ENCODE measurements around the gene PTPRJ. TPM values are rescaled to one million over a fixed set of nuclear protein-coding genes. Genes with fewer than 3 reads are reported as not detected.

The PTPRJ gene
- total and polyA plus RNA-seq, 2 of the 13 experiments (the other 11 are each of a cell fraction or from before 2014, with no cell fraction given), result 1.0 to 1.2 TPM

DNA sequence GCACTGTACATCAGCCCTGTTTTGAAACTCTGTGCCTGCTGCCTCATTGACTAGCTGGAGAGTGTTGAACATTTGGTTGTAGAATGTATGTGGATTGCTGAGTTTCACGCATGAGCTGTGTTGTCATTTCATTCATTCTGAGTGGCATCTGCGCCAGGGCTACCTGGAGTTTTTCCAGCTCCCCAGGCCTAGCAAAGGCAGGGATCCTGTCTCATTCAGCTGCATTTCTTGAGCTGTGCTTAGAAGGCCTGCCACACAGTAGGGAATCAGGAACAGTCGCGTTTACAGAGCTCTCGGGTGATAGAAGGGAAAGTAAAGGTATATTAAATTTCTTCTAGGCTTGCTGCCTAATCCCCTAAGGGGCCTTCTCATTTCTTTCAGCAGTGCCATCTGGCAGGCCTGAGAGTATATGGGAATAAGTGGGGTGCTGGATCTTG, 44.3 kb downstream of the PTPRJ start:
- 86% methylated on average over 5 of the region's 5 CpGs for WGBS (ENCODE audit: low lambda C conversion rate)
- Histone ChIP-seq H3K27me3 (ENCODE audit: control insufficient read depth in 1 of 2, insufficient read depth in 2 of 2, low read length in 2 of 2) (no peaks in the 10 kb centered on the region), H3K4me2 (ENCODE audit: low read depth, low read length) (no peak overlapping the region), H3K9ac (ENCODE audit: insufficient read depth, low read depth, low read length) (no peak overlapping the region), H4K20me1 (ENCODE audit: insufficient read depth, low read length) (no peaks in the 10 kb centered on the region), H2AFZ (ENCODE audit: low read length) (no peak overlapping the region), H3K4me1 (ENCODE audit: insufficient read depth, low read length) (no peaks in the 10 kb centered on the region), H3K27ac (ENCODE audit: extremely low read length, insufficient read depth, low read length) (no peak overlapping the region), H3K4me3 (replicated peaks in 1 of 3; ENCODE audit: insufficient read depth in 1 of 3, low read depth in 2 of 3, low read length in 3 of 3) (no peak overlapping the region), H3K79me2 (ENCODE audit: insufficient read depth, low read length) (no peaks in the 10 kb centered on the region), H3K36me3 (replicated peaks in 1 of 2; ENCODE audit: control insufficient read depth in 1 of 2, insufficient read depth in 2 of 2, low read length in 2 of 2) (no peaks in the 10 kb centered on the region), H3K9me3 (ENCODE audit: low read length) (no peaks in the 10 kb centered on the region)
- BruUV-seq (replicated peaks), result no TSS peak
- FAIRE-seq, result no peak
- TF ChIP-seq CHD2 (IDR thresholded peaks at IDR 0.05; ENCODE audit: low read depth, low read length), result no peak
- TF ChIP-seq ZNF724P (CRISPR knock-in tag; IDR thresholded peaks at IDR 0.05; ENCODE audit: borderline replicate concordance), result no peak
- no peak for TF ChIP-seq ZNF7 (CRISPR knock-in tag; IDR thresholded peaks at IDR 0.05)
- TF ChIP-seq, protein P1, sequence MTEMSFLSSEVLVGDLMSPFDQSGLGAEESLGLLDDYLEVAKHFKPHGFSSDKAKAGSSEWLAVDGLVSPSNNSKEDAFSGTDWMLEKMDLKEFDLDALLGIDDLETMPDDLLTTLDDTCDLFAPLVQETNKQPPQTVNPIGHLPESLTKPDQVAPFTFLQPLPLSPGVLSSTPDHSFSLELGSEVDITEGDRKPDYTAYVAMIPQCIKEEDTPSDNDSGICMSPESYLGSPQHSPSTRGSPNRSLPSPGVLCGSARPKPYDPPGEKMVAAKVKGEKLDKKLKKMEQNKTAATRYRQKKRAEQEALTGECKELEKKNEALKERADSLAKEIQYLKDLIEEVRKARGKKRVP (CRISPR knock-in tag; IDR thresholded peaks at IDR 0.05), result no peak
- TF ChIP-seq MED13 (CRISPR knock-in tag; IDR thresholded peaks at IDR 0.05), result no peak
- TF ChIP-seq ZNF292 (CRISPR knock-in tag; IDR thresholded peaks at IDR 0.05; ENCODE audit: borderline replicate concordance, low read depth), result no peak
- TF ChIP-seq SALL1 (CRISPR knock-in tag; IDR thresholded peaks at IDR 0.05), result no peak
- no peak for TF ChIP-seq YEATS2 (CRISPR knock-in tag; IDR thresholded peaks at IDR 0.05; ENCODE audit: borderline replicate concordance)
- TF ChIP-seq ZNF3 (CRISPR knock-in tag; IDR thresholded peaks at IDR 0.05), result no peak
- no peak for TF ChIP-seq HHEX (CRISPR knock-in tag; IDR thresholded peaks at IDR 0.05)
- TF ChIP-seq, protein P2, sequence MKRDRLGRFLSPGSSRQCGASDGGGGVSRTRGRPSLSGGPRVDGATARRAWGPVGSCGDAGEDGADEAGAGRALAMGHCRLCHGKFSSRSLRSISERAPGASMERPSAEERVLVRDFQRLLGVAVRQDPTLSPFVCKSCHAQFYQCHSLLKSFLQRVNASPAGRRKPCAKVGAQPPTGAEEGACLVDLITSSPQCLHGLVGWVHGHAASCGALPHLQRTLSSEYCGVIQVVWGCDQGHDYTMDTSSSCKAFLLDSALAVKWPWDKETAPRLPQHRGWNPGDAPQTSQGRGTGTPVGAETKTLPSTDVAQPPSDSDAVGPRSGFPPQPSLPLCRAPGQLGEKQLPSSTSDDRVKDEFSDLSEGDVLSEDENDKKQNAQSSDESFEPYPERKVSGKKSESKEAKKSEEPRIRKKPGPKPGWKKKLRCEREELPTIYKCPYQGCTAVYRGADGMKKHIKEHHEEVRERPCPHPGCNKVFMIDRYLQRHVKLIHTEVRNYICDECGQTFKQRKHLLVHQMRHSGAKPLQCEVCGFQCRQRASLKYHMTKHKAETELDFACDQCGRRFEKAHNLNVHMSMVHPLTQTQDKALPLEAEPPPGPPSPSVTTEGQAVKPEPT (CRISPR knock-in tag; IDR thresholded peaks at IDR 0.05; ENCODE audit: low read depth), result no peak
- ChIA-PET CTCF (ENCODE audit: low intra/inter-chr PET ratio, low total read pairs) (no interaction called here), POLR2A (no interaction called here)
- in situ Hi-C loops (cut with HindIII; ENCODE audit: extremely low pct_ligation_motif_present, low pct_unique_long_range_greater_than_20kb) (no loop called here), intact Hi-C loops (cut with micrococcal nuclease; ENCODE audit: unreplicated experiment) (no loop called here)
- ATAC-seq, result no peak
- DNase-seq (ENCODE audit: low spot score), result no peak
